ENCODE data around the gene ITGA11. TPM values are rescaled to one million over a fixed set of nuclear protein-coding genes. Genes with fewer than 3 reads are reported as not detected.
A peak's percentile ranks its signal among the peaks of the same experiment; 100 is the strongest.

The ITGA11 gene
- total RNA-seq, 1 donor from 2014 or later: 6.0 TPM

GRCh38 chr15:68313501-68314410 lies 118.2 kb downstream of the ITGA11 start:
- DNase-seq (ENCODE audit: low read depth in 2 of 2): no peak

- DNase-seq (ENCODE audit: low read depth in 2 of 2): no peak
Measured at GRCh38 chr15:68312701-68313204, 119.2 kb downstream of the ITGA11 start.

DNA sequence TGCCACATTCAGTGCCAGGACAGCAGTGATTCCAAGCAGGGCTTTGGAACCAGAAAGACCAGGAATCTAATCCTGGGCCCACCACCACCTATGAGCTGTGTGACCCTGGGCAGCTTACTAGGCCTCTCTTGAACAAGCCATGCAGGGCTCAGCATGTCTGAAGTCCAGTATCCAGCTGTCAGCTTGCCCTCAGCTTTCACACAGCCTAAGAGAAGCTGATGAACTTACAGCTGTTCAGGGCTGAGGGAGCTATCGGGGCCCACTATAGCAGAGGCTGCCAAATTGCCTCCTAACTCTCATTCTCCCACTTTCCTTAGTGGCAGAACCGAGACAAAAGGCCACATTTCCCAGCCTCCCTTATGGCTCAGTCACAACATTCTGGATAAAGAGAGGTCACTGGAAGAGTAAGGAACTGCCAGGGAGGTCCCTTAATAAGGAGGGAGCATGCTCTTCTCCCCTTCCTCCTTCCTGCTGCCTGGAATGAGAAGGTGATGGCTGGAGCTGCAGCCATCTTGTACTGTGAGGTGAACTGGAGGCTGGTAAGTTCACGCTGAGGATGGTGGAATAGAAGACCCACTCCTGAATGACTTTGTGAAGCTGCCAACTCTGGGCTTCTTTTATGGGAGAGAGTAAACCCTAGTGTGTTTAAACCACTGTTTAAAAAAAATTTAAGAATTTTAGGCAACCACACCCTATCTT lies 120.0 kb downstream of the ITGA11 start:
- DNase-seq (ENCODE audit: low read depth in 2 of 2): no peak

DNA sequence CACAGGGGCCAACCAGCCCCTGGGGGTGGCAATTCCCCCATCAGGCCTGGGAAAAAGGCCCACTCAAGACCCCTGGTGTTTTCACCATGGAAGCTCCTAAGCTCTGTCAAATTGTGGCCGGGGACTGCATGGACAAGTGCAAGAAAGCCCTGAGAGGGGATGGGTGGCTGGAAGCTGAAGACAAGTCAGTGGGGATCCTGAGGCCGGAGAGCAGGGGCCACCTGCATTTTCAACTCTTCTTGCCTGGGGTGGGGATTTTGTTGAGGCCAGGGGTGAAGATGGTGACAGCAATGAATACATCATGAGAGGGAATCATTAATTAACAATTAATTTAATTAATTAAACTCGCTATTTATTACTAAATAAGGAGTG lies 120.5 kb downstream of the ITGA11 start:
- DNase-seq (ENCODE audit: low read depth in 2 of 2): no peak

GRCh38 chr15:68310804-68311463 lies 121.0 kb downstream of the ITGA11 start:
- DNase-seq (ENCODE audit: low read depth in 2 of 2): no peak

DNA sequence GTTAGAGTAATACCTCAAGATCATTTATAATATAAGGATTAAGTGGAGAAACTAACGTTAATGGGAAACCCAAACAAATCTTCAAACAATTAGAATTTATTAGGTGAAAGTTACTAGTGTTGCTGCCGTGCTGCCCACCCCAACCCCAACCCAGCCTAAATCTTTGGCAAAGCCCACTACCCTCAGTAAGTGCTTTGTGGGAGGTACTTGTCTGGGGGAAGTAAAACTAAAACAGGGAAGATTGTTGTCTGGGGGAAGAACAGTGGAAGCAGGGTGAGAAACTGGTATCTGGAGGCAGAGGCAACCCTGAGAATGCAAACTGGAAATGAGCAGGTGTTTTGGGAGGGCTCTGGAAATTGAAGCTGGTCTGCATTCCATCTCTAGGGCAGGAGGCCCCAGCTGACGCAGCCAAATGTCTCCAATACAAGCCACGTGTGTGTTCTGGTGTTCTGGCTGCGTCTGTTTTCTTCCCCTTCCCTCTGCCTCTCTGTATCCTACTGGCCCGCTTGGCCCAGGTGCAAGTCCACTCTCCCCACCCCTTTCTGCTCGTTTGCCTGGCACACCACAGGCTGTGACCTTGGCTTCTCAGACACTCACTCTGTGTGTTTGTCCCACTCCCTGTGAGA lies 121.7 kb downstream of the ITGA11 start:
- DNase-seq (ENCODE audit: low read depth in 2 of 2): no peak

GRCh38 chr15:68309024-68309423 lies 122.9 kb downstream of the ITGA11 start:
- peak in 1 of 2 donors; percentile 38 for DNase-seq (ENCODE audit: low read depth in 2 of 2)

DNA sequence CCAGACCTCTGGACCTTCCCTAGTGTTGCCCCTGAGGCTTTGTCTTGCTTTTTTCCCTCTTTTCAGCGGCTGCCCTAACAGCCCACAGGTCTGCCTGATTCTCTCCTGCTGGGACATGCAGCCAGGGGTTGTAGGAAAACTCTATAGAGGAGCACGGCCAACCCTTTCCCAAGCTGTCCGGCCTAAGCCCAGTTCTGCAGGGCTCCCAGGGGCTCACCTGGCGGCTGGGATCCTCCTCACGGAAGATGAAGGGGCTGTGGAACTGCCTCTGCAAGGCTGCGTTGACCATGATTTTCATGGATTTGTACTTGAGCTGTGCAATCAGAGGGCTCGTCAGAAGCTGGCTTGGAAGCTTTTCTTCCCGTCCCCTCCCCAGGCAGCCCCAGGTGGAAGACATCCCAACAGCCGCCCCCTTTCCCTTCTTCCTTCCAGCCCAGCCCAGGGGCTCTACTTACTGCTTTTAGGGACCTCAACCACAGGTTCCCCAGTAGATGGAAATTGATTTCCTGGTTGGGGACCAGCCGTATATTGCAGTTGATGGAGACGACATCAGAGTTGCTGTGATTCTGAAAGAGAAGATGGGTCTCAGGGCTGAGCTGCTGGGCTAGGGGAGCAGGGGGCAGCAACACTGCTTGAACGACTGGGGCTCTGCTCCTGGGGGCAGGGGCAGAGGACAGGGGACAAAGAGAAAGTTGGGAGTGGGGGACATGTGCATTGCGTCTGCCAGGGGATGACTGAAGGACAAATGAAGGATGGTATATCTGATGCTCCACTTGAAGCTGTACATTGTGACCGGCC lies 124.6 kb downstream of the ITGA11 start:
- DNase-seq (ENCODE audit: low read depth in 2 of 2): no peak

GRCh38 chr15:68305420-68305871 lies 126.5 kb downstream of the ITGA11 start:
- no peak for DNase-seq (ENCODE audit: low read depth in 2 of 2)

- no peak for DNase-seq (ENCODE audit: low read depth in 2 of 2)
Measured at GRCh38 chr15:68304589-68305337, 127.2 kb downstream of the ITGA11 start.

DNA sequence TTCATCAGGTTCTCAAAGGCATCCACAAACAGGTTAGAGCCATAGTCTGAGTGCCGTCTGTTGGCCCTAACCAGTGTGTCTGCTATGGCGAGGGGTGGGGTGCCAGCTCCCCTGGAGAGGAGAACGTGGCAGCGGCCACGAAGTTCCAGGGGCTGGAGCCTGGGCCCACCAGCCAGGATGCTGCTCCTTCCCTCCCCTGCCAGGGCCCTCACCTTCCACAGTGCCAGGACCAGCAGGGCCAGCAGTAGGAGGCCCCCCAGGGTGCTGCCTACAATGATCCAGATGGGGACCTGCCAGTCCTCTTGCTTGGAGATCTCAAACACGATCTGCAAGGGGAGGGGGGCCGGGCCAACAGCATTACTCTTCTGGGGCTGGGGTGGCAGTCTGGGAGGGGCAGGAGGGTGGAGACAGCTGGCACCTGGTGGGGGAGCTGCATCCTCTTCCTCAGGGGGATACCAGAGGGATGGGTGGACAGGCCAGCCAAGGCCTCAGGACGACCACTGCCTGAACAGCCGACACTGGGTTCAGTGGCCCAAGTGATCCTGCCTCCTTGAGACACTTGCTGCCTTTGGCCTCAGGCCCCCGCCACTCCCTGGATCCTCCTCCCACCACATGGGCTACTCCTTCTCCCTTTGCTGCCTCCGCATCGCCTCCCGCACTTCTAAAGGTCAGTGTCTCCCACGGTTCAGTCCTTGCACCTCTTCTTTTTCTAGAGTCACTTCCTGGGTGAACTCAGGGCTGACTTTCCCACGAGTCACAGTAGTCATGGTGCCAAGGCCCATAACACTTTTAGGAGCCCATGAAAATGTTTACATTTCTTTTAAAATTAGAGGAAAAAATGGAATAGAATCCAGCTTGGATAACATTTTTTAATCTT lies 128.2 kb downstream of the ITGA11 start:
- no peak for DNase-seq (ENCODE audit: low read depth in 2 of 2)

DNA sequence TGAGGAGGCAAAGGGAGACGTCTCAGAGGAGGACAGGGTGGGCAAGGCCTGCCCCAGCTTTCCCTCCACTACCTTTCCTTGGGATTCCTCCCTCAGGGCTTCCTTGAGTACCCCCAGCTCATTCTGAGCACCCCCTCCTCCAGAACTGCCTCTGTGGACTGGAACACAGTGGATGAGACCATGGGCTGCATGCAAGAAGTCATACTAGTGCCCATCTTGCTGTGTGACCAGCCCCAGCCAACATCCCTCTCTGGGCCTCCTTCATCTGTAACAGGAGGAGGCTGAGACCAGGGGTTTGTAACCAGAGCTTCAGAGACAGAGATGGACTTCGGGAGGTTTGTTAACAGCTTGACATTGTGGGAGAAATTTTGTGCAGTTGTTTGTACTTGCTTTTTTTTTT lies 128.8 kb downstream of the ITGA11 start:
- DNase-seq (ENCODE audit: low read depth in 2 of 2): no peak

DNA sequence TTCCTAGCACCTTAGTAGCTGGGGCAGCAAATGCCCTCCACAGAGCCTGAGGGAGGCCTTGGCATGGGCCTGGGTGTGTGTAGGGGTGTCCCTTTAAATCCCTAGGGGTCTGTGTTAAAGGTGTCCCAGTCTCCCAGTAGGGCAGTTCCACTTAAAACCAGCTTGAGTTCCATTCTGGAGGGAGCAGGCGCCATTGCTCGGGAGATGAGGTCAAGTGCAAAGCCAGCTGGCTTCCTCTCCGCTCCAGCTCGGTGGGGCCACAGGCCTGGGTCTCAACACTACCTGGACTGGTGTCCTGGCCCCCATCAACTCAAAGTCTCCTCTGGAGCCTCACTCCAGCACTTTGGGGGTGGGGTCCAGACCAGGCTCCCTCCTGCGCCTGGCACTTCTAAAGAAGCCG lies 129.2 kb downstream of the ITGA11 start:
- no peak for DNase-seq (ENCODE audit: low read depth in 2 of 2)

GRCh38 chr15:68301301-68301700 lies 130.7 kb downstream of the ITGA11 start:
- DNase-seq (ENCODE audit: low read depth in 2 of 2): no peak

DNA sequence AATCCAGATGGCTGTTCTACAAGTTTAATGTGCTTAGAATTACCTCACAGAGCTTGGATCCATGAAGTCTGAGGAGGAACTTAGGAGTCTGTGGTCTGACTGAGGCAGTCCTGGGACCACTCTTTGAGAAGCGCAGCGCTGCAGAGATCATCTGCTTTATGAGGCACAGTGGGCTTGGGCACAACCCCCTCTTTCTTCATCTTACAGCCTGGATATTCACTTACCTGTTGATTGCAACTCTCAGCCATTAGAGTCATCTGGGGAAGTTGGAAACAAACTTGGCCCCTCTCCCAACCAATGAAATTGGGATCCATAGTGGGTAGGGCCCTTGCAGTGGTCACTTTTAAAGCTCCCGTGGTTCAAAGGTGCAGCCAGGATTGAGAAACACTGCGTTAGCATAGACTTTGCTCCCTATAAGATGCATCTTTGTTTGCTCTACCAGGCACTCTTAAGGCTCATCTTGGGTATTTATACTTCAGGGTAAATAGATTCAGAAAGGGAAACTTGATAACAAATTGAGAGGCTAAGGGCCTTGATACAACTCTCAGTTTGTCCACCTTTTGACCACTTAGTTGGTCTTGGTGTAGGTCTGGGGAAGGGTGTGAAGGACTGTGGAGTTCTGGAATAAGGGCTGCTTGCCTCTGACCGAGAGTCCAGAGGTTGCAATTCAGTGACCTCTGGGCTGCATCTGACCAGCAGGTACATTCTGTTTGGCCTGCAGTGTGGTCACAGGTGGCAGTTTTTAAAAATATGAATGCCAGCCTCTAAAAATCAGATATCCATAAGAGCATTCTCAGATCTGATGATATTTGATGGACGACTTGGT lies 131.6 kb downstream of the ITGA11 start:
- no peak for DNase-seq (ENCODE audit: low read depth in 2 of 2)

DNA sequence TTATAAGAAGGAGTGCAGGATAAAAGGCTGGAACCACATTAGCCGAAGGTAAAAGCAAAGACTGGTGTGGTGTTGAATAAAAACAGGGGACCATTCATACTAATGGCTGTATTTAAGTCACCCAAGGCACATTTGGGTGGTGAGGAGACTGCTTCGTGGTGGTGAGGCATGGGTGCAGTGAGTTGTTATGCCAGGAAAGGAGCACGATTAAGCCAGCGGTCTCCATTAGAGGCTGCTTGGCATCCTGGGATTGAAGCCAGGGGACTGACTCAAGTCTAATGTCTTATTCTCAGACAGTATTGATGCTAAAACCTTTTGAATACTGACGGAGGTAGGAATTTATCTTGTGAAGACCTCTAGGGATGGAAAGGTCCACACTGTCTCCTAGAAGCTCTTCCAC lies 132.5 kb downstream of the ITGA11 start:
- no peak for DNase-seq (ENCODE audit: low read depth in 2 of 2)

DNA sequence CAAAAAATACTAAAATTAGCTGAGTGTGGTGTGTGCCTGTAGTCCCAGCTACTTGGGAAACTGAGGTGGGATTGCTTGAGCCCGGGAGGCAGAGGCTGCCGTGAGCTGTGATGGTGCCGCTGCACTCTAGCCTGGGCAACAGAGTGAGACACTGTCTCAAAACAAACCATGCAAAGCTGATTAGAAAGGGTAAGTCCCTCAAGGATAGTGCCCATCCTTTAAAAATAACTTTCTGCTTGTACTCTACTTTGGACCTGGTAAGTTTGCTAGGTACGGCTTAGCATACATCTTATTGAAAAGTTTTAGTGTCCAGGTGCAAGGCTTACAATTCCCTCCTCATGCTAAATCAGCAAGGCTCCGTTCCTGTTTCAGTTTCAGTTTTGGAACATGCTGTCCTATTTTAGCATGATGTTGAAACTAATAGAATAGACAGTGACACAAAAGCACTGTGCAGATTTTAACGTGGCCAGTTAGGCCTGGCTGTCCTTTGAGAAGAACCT lies 133.0 kb downstream of the ITGA11 start:
- no peak for DNase-seq (ENCODE audit: low read depth in 2 of 2)

DNA sequence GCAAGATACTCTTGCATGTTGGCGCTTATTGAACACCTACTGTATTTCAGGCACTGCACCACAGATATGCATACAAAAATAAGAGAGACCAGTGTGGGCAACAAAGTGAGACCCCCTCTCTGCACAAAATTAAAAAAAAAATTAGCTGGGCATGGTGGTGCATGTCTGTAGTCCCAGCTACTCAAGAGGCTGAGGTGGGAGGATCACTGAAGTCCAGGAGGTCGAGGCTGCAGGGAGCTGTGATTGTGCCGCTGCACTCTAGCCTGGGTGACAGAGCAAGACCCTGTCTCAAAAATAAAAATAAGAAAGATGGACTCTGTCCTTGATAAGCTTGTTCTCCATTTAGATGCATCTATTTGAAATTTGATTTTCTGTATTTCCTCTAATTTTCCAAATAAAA lies 133.6 kb downstream of the ITGA11 start:
- DNase-seq (ENCODE audit: low read depth in 2 of 2): no peak

All from dermis microvascular lymphatic vessel endothelial cell (primary cell).